GM23338 (cell line): Measurements from ENCODE around the gene STK36. TPM values are rescaled to one million over a fixed set of nuclear protein-coding genes. Genes with fewer than 3 reads are reported as not detected.

ENCODE experiments used
- ATAC-seq: fragments of 200-7000 bp; cut with Tn5 transposase; 3 replicates; pipeline ENCODE4 v1.9.1; 2020
- DNase-seq: peaks from one replicate; pipeline ENCODE4 v3.0.0-alpha.2; 2015; ENCODE audit warnings: low spot score
- H2AFZ ChIP-seq: fragments of 200-600 bp; sonication (generic); 2 replicates; pipeline ENCODE4 v1.8.0; 2016; ENCODE audit warnings: antibody characterized with exemption, mild to moderate bottlenecking, moderate library complexity
- H3F3A ChIP-seq: fragments of 200-600 bp; sonication (generic); replicated peaks from 2 replicates; pipeline ENCODE4 v1.8.0; 2017; ENCODE audit warnings: antibody characterized with exemption, mixed run types, low read depth
- H3K27ac ChIP-seq: fragments of 200-600 bp; sonication (generic); 2 replicates; pipeline ENCODE4 v1.6.1; 2016; ENCODE audit warnings: low read depth
- H3K27me3 ChIP-seq: fragments of 200-600 bp; sonication (generic); 2 replicates; pipeline ENCODE4 v1.8.0; 2016; ENCODE audit warnings: mild to moderate bottlenecking, mixed run types, moderate library complexity; ENCODE audit not compliant: insufficient read depth
- H3K36me3 ChIP-seq: fragments of 200-600 bp; sonication (generic); 2 replicates; pipeline ENCODE4 v1.8.0; 2016; ENCODE audit warnings: mild to moderate bottlenecking; ENCODE audit not compliant: insufficient read depth
- H3K4me1 ChIP-seq: fragments of 200-600 bp; sonication (generic); 2 replicates; pipeline ENCODE4 v1.8.0; 2016; ENCODE audit warnings: mild to moderate bottlenecking, moderate library complexity; ENCODE audit not compliant: insufficient read depth
- H3K4me2 ChIP-seq: fragments of 200-600 bp; sonication (generic); 2 replicates; pipeline ENCODE4 v1.7.1; 2017; ENCODE audit warnings: mixed run types
- H3K4me3 ChIP-seq: fragments of 200-600 bp; sonication (generic); 2 replicates; pipeline ENCODE4 v1.6.1; 2016; ENCODE audit warnings: mixed run types
- H3K79me2 ChIP-seq: fragments of 200-600 bp; sonication (generic); replicated peaks from 2 replicates; pipeline ENCODE4 v1.8.0; 2017; ENCODE audit warnings: mild to moderate bottlenecking; ENCODE audit not compliant: insufficient read depth
- H3K9me2 ChIP-seq: fragments of 200-600 bp; sonication (generic); 2 replicates; pipeline ENCODE4 v1.8.0; 2017; ENCODE audit not compliant: insufficient read depth
- H4K20me1 ChIP-seq: fragments of 200-600 bp; sonication (generic); replicated peaks from 2 replicates; pipeline ENCODE4 v1.8.0; 2017; ENCODE audit warnings: mild to moderate bottlenecking; ENCODE audit not compliant: insufficient read depth
- H3K27ac Mint-ChIP-seq: 2 replicates; pipeline ENCODE4 v1.8.0; 2020; ENCODE audit warnings: inconsistent platforms, mild to moderate bottlenecking, moderate library complexity, mixed read lengths
- H3K27me3 Mint-ChIP-seq: 3 replicates; pipeline ENCODE4 v1.8.0; 2022; ENCODE audit warnings: low read depth, mild to moderate bottlenecking, moderate library complexity, mixed read lengths, inconsistent platforms; ENCODE audit not compliant: insufficient read depth, poor library complexity
- H3K36me3 Mint-ChIP-seq: 3 replicates; pipeline ENCODE4 v1.8.0; 2021; ENCODE audit warnings: low read depth, mild to moderate bottlenecking, inconsistent platforms, moderate library complexity, mixed read lengths
- H3K4me1 Mint-ChIP-seq: 3 replicates; pipeline ENCODE4 v1.8.0; 2020; ENCODE audit warnings: mild to moderate bottlenecking, inconsistent platforms, mixed read lengths
- H3K4me3 Mint-ChIP-seq: 3 replicates; pipeline ENCODE4 v1.8.0; 2021; ENCODE audit warnings: moderate library complexity, mild to moderate bottlenecking, inconsistent platforms, mixed read lengths
- H3K9me3 Mint-ChIP-seq: 3 replicates; pipeline ENCODE4 v1.8.0; 2020; ENCODE audit warnings: moderate library complexity, mild to moderate bottlenecking, inconsistent platforms, mixed read lengths
- CREB1 ChIP-seq: fragments of 250-450 bp; sonication (Bioruptor Pico); IDR thresholded peaks from 2 replicates; pipeline ENCODE4 v1.5.0; 2020; ENCODE audit warnings: low read depth, mild to moderate bottlenecking, moderate library complexity
- CTCF ChIP-seq, 2 experiments: fragments of 200-600 bp in 1 of 2; sonication (generic) in 1 of 2; conservative IDR thresholded peaks; 2 replicates each; pipeline versions ENCODE4 v1.5.1 to v1.6.1; 2016 to 2017; ENCODE audit warnings: antibody characterized with exemption in 2 of 2, low read depth in 2 of 2, mild to moderate bottlenecking in 2 of 2, moderate library complexity in 1 of 2
- EZH2 ChIP-seq: fragments of 200-600 bp; sonication (generic); IDR thresholded peaks from one replicate; pipeline ENCODE4 v1.8.0; 2017; ENCODE audit warnings: antibody characterized with exemption, mild to moderate bottlenecking, low read depth; ENCODE audit not compliant: unreplicated experiment
- EZH2phosphoT487 ChIP-seq: fragments of 200-600 bp; sonication (generic); IDR thresholded peaks from one replicate; pipeline ENCODE4 v1.8.1; 2018; ENCODE audit warnings: antibody characterized with exemption; ENCODE audit not compliant: unreplicated experiment
- JUNB ChIP-seq: IDR thresholded peaks from one replicate; pipeline ENCODE4 v1.6.1; 2016; ENCODE audit warnings: antibody characterized with exemption; ENCODE audit not compliant: unreplicated experiment
- NANOG ChIP-seq: IDR thresholded peaks from 2 replicates; pipeline ENCODE4 v1.6.1; 2016; ENCODE audit warnings: antibody characterized with exemption, borderline replicate concordance
- POLR2AphosphoS5 ChIP-seq: IDR thresholded peaks from 2 replicates; pipeline ENCODE4 v1.6.1; 2016; ENCODE audit warnings: antibody characterized with exemption, low read depth
- STAT1 ChIP-seq: IDR thresholded peaks from one replicate; pipeline ENCODE4 v1.6.1; 2016; ENCODE audit warnings: antibody characterized with exemption; ENCODE audit not compliant: unreplicated experiment
- ZNF114 ChIP-seq: fragments of 250-450 bp; sonication (Bioruptor Pico); IDR thresholded peaks from 2 replicates; pipeline ENCODE4 v1.5.0; 2020; ENCODE audit warnings: mild to moderate bottlenecking, moderate library complexity
- ZNF331 ChIP-seq: fragments of 250-450 bp; sonication (Bioruptor Pico); IDR thresholded peaks from 2 replicates; pipeline ENCODE4 v1.5.0; 2020; ENCODE audit warnings: low read depth, mild to moderate bottlenecking, moderate library complexity
- polyA plus RNA-seq: library from polyadenylated mRNA; unstranded; fragments of >200 nt; fragmentation: Nextera tagmentation; extraction: Ambion mirVana; gene quantifications from 2 replicates; pipeline ENCODE4 v1.2.1, GENCODE V29; 2016
- total RNA-seq: library from RNA; depleted of rRNA; stranded (reverse); fragments of >200 nt; shearing (Covaris generic); gene quantifications from 2 replicates; pipeline ENCODE4 v1.2.3, GENCODE V29; 2014
- TF ChIP-seq, protein P1 (sequence below): fragments of 250-450 bp; sonication (Bioruptor Pico); IDR thresholded peaks from 2 replicates; pipeline ENCODE4 v1.5.0; 2020; ENCODE audit warnings: mild to moderate bottlenecking, moderate library complexity
- TF ChIP-seq, protein P2 (sequence below): IDR thresholded peaks from one replicate; pipeline ENCODE4 v1.6.1; 2018; ENCODE audit warnings: antibody characterized with exemption; ENCODE audit not compliant: unreplicated experiment
- TF ChIP-seq, protein P3 (sequence below): IDR thresholded peaks from 2 replicates; pipeline ENCODE4 v1.6.1; 2016; ENCODE audit warnings: antibody characterized with exemption

STK36 gene
- total and polyA plus RNA-seq, 2 experiments from 2014 or later, result 21.2 to 26.3 TPM

DNA sequence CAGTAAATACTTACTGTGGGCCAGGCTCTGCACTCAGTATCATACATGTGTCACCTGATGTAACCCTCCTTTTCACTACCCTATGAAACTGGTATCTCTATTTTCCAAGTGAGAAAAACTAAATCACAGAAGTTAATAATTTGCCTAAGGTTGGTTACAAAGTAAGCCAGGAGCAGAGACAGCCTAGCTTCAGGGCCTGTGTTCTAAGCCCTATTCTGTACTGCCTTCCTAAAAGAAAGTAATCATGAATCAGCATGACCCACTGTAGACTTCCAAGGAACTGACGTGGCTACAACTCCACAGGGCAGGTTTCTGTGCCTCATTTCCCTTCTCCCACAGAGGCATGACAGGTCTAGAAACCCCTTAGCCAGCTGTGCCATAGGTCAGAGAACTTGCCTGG is 26.8 kb upstream of the STK36 start:
- Histone ChIP-seq H4K20me1 (peaks cover 18% of the 10 kb centered on the region), H3F3A (no peaks in the 10 kb centered on the region), H3K4me2 (no peak overlapping the region), H3K4me1 (no peaks in the 10 kb centered on the region), H3K27ac (no peak overlapping the region), H3K27me3 (no peaks in the 10 kb centered on the region), H3K79me2 (0 out of 2 replicates have a peak, but pooled peaks cover 7% of the 10 kb centered on the region), H3K4me3 (no peak overlapping the region), H2AFZ (no peak overlapping the region), H3K36me3 (peaks cover 38% of the 10 kb centered on the region), H3K9me2 (no peaks in the 10 kb centered on the region)
- ATAC-seq (no peak), DNase-seq (no peak)
- peaks cover 75% of the 10 kb centered on the region for H3K36me3 Mint-ChIP-seq
- H3K9me3 Mint-ChIP-seq, result no peaks in the 10 kb centered on the region
- TF ChIP-seq NANOG (no peak), CREB1 (no peak), ZNF331 (CRISPR knock-in tag) (no peak), ZNF114 (no peak), EZH2phosphoT487 (no peak), EZH2 (no peak), CTCF (conservative IDR thresholded peaks at IDR 0.05; ENCODE audit: low read depth in 2 of 2) (no peak), JUNB (no peak), POLR2AphosphoS5 (no peak), STAT1 (no peak)
- TF ChIP-seq, protein P1, sequence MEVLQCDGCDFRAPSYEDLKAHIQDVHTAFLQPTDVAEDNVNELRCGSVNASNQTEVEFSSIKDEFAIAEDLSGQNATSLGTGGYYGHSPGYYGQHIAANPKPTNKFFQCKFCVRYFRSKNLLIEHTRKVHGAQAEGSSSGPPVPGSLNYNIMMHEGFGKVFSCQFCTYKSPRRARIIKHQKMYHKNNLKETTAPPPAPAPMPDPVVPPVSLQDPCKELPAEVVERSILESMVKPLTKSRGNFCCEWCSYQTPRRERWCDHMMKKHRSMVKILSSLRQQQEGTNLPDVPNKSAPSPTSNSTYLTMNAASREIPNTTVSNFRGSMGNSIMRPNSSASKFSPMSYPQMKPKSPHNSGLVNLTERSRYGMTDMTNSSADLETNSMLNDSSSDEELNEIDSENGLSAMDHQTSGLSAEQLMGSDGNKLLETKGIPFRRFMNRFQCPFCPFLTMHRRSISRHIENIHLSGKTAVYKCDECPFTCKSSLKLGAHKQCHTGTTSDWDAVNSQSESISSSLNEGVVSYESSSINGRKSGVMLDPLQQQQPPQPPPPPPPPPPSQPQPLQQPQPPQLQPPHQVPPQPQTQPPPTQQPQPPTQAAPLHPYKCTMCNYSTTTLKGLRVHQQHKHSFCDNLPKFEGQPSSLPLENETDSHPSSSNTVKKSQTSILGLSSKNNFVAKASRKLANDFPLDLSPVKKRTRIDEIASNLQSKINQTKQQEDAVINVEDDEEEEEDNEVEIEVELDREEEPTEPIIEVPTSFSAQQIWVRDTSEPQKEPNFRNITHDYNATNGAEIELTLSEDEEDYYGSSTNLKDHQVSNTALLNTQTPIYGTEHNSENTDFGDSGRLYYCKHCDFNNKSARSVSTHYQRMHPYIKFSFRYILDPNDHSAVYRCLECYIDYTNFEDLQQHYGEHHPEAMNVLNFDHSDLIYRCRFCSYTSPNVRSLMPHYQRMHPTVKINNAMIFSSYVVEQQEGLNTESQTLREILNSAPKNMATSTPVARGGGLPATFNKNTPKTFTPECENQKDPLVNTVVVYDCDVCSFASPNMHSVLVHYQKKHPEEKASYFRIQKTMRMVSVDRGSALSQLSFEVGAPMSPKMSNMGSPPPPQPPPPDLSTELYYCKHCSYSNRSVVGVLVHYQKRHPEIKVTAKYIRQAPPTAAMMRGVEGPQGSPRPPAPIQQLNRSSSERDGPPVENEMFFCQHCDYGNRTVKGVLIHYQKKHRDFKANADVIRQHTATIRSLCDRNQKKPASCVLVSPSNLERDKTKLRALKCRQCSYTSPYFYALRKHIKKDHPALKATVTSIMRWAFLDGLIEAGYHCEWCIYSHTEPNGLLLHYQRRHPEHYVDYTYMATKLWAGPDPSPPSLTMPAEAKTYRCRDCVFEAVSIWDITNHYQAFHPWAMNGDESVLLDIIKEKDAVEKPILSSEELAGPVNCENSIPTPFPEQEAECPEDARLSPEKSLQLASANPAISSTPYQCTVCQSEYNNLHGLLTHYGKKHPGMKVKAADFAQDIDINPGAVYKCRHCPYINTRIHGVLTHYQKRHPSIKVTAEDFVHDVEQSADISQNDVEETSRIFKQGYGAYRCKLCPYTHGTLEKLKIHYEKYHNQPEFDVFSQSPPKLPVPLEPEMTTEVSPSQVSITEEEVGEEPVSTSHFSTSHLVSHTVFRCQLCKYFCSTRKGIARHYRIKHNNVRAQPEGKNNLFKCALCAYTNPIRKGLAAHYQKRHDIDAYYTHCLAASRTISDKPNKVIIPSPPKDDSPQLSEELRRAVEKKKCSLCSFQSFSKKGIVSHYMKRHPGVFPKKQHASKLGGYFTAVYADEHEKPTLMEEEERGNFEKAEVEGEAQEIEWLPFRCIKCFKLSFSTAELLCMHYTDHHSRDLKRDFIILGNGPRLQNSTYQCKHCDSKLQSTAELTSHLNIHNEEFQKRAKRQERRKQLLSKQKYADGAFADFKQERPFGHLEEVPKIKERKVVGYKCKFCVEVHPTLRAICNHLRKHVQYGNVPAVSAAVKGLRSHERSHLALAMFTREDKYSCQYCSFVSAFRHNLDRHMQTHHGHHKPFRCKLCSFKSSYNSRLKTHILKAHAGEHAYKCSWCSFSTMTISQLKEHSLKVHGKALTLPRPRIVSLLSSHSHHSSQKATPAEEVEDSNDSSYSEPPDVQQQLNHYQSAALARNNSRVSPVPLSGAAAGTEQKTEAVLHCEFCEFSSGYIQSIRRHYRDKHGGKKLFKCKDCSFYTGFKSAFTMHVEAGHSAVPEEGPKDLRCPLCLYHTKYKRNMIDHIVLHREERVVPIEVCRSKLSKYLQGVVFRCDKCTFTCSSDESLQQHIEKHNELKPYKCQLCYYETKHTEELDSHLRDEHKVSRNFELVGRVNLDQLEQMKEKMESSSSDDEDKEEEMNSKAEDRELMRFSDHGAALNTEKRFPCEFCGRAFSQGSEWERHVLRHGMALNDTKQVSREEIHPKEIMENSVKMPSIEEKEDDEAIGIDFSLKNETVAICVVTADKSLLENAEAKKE (CRISPR knock-in tag), result no peak
- TF ChIP-seq, protein P2, sequence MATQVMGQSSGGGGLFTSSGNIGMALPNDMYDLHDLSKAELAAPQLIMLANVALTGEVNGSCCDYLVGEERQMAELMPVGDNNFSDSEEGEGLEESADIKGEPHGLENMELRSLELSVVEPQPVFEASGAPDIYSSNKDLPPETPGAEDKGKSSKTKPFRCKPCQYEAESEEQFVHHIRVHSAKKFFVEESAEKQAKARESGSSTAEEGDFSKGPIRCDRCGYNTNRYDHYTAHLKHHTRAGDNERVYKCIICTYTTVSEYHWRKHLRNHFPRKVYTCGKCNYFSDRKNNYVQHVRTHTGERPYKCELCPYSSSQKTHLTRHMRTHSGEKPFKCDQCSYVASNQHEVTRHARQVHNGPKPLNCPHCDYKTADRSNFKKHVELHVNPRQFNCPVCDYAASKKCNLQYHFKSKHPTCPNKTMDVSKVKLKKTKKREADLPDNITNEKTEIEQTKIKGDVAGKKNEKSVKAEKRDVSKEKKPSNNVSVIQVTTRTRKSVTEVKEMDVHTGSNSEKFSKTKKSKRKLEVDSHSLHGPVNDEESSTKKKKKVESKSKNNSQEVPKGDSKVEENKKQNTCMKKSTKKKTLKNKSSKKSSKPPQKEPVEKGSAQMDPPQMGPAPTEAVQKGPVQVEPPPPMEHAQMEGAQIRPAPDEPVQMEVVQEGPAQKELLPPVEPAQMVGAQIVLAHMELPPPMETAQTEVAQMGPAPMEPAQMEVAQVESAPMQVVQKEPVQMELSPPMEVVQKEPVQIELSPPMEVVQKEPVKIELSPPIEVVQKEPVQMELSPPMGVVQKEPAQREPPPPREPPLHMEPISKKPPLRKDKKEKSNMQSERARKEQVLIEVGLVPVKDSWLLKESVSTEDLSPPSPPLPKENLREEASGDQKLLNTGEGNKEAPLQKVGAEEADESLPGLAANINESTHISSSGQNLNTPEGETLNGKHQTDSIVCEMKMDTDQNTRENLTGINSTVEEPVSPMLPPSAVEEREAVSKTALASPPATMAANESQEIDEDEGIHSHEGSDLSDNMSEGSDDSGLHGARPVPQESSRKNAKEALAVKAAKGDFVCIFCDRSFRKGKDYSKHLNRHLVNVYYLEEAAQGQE, result no peak
- TF ChIP-seq, protein P3, sequence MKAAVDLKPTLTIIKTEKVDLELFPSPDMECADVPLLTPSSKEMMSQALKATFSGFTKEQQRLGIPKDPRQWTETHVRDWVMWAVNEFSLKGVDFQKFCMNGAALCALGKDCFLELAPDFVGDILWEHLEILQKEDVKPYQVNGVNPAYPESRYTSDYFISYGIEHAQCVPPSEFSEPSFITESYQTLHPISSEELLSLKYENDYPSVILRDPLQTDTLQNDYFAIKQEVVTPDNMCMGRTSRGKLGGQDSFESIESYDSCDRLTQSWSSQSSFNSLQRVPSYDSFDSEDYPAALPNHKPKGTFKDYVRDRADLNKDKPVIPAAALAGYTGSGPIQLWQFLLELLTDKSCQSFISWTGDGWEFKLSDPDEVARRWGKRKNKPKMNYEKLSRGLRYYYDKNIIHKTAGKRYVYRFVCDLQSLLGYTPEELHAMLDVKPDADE, result no peak
- peaks cover 6% of the 10 kb centered on the region for H3K27me3 Mint-ChIP-seq
- H3K27ac Mint-ChIP-seq, result no peak overlapping the region
- no peak overlapping the region for H3K4me3 Mint-ChIP-seq
- H3K4me1 Mint-ChIP-seq, result no peaks in the 10 kb centered on the region
